Suprapubic skin (tissue), 4 donors: Measurements from ENCODE around the gene VSX1.

Experiments
- EP300 ChIP-seq: sonication (generic); formaldehyde crosslinking; IDR thresholded peaks from one replicate; pipeline ENCODE4 v1.6.1; 2017; ENCODE audit warnings: antibody characterized with exemption
- POLR2A ChIP-seq, 2 donors: fragments of 450-650 bp; IDR thresholded peaks; one replicate each; pipeline ENCODE4 v1.6.1; 2017; ENCODE audit warnings: antibody characterized with exemption in 2 of 2, mild to moderate bottlenecking in 2 of 2, moderate library complexity in 2 of 2
- POLR2AphosphoS5 ChIP-seq, 3 donors: sonication (generic); formaldehyde crosslinking; IDR thresholded peaks; one replicate each; pipeline ENCODE4 v1.6.1; 2017; ENCODE audit warnings: antibody characterized with exemption in 3 of 3
- TF ChIP-seq, protein P1 (sequence below), 2 donors: fragments of 200-600 bp in 1 of 2; fragments of 450-650 bp in 1 of 2; sonication (generic) in 1 of 2; IDR thresholded peaks; one replicate each; pipeline ENCODE4 v1.5.1; 2016 to 2019; ENCODE audit warnings: antibody characterized with exemption in 2 of 2, mild to moderate bottlenecking in 1 of 2, moderate library complexity in 1 of 2

GRCh38 chr20:25033265-25033923 lies 48.5 kb downstream of the VSX1 start:
- TF ChIP-seq POLR2A (IDR thresholded peaks at IDR 0.05) (no peak), POLR2AphosphoS5 (IDR thresholded peaks at IDR 0.05) (no peak), EP300 (no peak)
- TF ChIP-seq, protein P1, sequence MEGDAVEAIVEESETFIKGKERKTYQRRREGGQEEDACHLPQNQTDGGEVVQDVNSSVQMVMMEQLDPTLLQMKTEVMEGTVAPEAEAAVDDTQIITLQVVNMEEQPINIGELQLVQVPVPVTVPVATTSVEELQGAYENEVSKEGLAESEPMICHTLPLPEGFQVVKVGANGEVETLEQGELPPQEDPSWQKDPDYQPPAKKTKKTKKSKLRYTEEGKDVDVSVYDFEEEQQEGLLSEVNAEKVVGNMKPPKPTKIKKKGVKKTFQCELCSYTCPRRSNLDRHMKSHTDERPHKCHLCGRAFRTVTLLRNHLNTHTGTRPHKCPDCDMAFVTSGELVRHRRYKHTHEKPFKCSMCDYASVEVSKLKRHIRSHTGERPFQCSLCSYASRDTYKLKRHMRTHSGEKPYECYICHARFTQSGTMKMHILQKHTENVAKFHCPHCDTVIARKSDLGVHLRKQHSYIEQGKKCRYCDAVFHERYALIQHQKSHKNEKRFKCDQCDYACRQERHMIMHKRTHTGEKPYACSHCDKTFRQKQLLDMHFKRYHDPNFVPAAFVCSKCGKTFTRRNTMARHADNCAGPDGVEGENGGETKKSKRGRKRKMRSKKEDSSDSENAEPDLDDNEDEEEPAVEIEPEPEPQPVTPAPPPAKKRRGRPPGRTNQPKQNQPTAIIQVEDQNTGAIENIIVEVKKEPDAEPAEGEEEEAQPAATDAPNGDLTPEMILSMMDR (IDR thresholded peaks at IDR 0.05), result no peak
